PC-9 (cell line): ENCODE data around the gene SGSH. TPM values are rescaled to one million over a fixed set of nuclear protein-coding genes. Genes with fewer than 3 reads are reported as not detected.

Experiments used
- BruUV-seq: library from RNA; stranded (reverse); fragments of 400-500 nt; replicated peaks from 2 replicates; lab custom pipeline; 2021; lab: Mats Ljungman, UMichigan
- CTCF ChIA-PET: fragments of 300-600 bp; sonication (Branson Sonifier 250); formaldehyde crosslinking; loops from one replicate; lab custom pipeline; 2022; ENCODE audit warnings: antibody characterized with exemption; lab: Charles Lee
- POLR2A ChIA-PET: fragments of 300-600 bp; sonication (Branson Sonifier 250); formaldehyde crosslinking; loops from one replicate; lab custom pipeline; 2022; ENCODE audit warnings: antibody characterized with exemption; ENCODE audit not compliant: unreplicated experiment; lab: Charles Lee
- DNase-seq, 2 experiments: peaks; one replicate each; pipeline versions ENCODE4 v3.0.0 to v3.0.0-alpha.2; 2015 to 2022; ENCODE audit warnings: mixed read lengths in 1 of 2
- H2AFZ ChIP-seq: fragments of 200-600 bp; sonication (generic); 2 replicates; pipeline ENCODE4 v1.8.1; 2017; ENCODE audit warnings: antibody characterized with exemption
- H3F3A ChIP-seq: fragments of 200-600 bp; sonication (generic); 2 replicates; pipeline ENCODE4 v1.8.1; 2017; ENCODE audit warnings: antibody characterized with exemption, mild to moderate bottlenecking, low read depth; ENCODE audit not compliant: insufficient read depth
- H3K27ac ChIP-seq: fragments of 200-600 bp; sonication (generic); 2 replicates; pipeline ENCODE4 v1.6.1; 2016; ENCODE audit warnings: mixed run types
- H3K27me3 ChIP-seq: fragments of 200-600 bp; sonication (generic); 2 replicates; pipeline ENCODE4 v1.6.1; 2016; ENCODE audit warnings: low read depth, mixed run types; ENCODE audit not compliant: insufficient read depth
- H3K36me3 ChIP-seq: fragments of 200-600 bp; sonication (generic); 2 replicates; pipeline ENCODE4 v1.6.1; 2016; ENCODE audit warnings: low read depth, mixed run types
- H3K4me1 ChIP-seq: fragments of 200-600 bp; sonication (generic); replicated peaks from 2 replicates; pipeline ENCODE4 v1.6.1; 2016; ENCODE audit warnings: mixed run types; ENCODE audit not compliant: insufficient read depth
- H3K4me2 ChIP-seq: fragments of 200-600 bp; sonication (generic); 2 replicates; pipeline ENCODE4 v1.6.1; 2017; ENCODE audit warnings: mixed run types
- H3K4me3 ChIP-seq: fragments of 200-600 bp; sonication (generic); 2 replicates; pipeline ENCODE4 v1.6.1; 2016; ENCODE audit warnings: mixed run types
- H3K79me2 ChIP-seq: fragments of 200-600 bp; sonication (generic); 2 replicates; pipeline ENCODE4 v1.6.1; 2017; ENCODE audit warnings: low read depth, mixed run types
- H3K9me2 ChIP-seq: fragments of 200-600 bp; sonication (generic); 2 replicates; pipeline ENCODE4 v1.8.1; 2017; ENCODE audit warnings: mild to moderate bottlenecking; ENCODE audit not compliant: insufficient read depth
- H3K9me3 ChIP-seq: fragments of 200-600 bp; sonication (generic); 2 replicates; pipeline ENCODE4 v1.8.1; 2016; ENCODE audit warnings: low read depth; ENCODE audit not compliant: insufficient read depth
- H4K20me1 ChIP-seq: fragments of 200-600 bp; sonication (generic); 2 replicates; pipeline ENCODE4 v1.8.1; 2017; ENCODE audit not compliant: insufficient read depth
- CTCF ChIP-seq: fragments of 200-600 bp; sonication (generic); conservative IDR thresholded peaks from 2 replicates; pipeline ENCODE4 v1.6.1; 2017; ENCODE audit warnings: mixed run types, antibody characterized with exemption, mild to moderate bottlenecking, moderate library complexity
- EZH2 ChIP-seq: fragments of 200-600 bp; sonication (generic); IDR thresholded peaks from 2 replicates; pipeline ENCODE4 v1.8.0; 2017; ENCODE audit warnings: antibody characterized with exemption, low read depth
- intact Hi-C: fragments of 100-400 bp; cut with micrococcal nuclease; formaldehyde crosslinking; loops from one replicate; pipeline ENCODE4 v1.10.0; 2022; ENCODE audit not compliant: unreplicated experiment
- total RNA-seq: library from RNA; stranded (reverse); gene quantifications from 2 replicates; pipeline ENCODE4 v1.2.3, GENCODE V29; 2021

The SGSH gene
- total RNA-seq, 1 experiment from 2014 or later = 28.4 TPM

GRCh38 chr17:80246726-80247125 lies 26.6 kb upstream of the SGSH start:
- Histone ChIP-seq H3K27me3 (no peaks in the 10 kb centered on the region), H3K9me3 (no peaks in the 10 kb centered on the region), H3K4me1 (no peaks in the 10 kb centered on the region), H2AFZ (no peak overlapping the region), H3K4me2 (no peak overlapping the region), H3K9me2 (no peaks in the 10 kb centered on the region), H3K27ac (no peak overlapping the region), H3K79me2 (no peaks in the 10 kb centered on the region), H3K36me3 (no peaks in the 10 kb centered on the region), H4K20me1 (no peaks in the 10 kb centered on the region), H3K4me3 (no peak overlapping the region), H3F3A (no peaks in the 10 kb centered on the region)
- ChIA-PET POLR2A (no interaction called here), CTCF (no interaction called here)
- DNase-seq = no peak
- TF ChIP-seq EZH2 = no peak
- TF ChIP-seq CTCF = no peak
- intact Hi-C loops = no loop called here
- no TSS peak for BruUV-seq

- no peak overlapping the region for H3K27ac ChIP-seq
- DNase-seq = no peak
- H3K79me2 ChIP-seq = no peaks in the 10 kb centered on the region
- no peak overlapping the region for H2AFZ ChIP-seq
- no peaks in the 10 kb centered on the region for H3K9me2 ChIP-seq
- ChIA-PET POLR2A (no interaction called here), CTCF (no interaction called here)
- no TSS peak for BruUV-seq
- no peaks in the 10 kb centered on the region for H3K36me3 ChIP-seq
- H3K4me2 ChIP-seq = no peak overlapping the region
- no peaks in the 10 kb centered on the region for H3F3A ChIP-seq
- no peaks in the 10 kb centered on the region for H3K4me1 ChIP-seq
- H4K20me1 ChIP-seq = no peaks in the 10 kb centered on the region
- H3K27me3 ChIP-seq = no peaks in the 10 kb centered on the region
- no peak for TF ChIP-seq CTCF
- no peak for TF ChIP-seq EZH2
- no peak overlapping the region for H3K4me3 ChIP-seq
- no peaks in the 10 kb centered on the region for H3K9me3 ChIP-seq
- intact Hi-C loops = no loop called here
Measured at GRCh38 chr17:80246266-80246681, 26.1 kb upstream of the SGSH start.

GRCh38 chr17:80245566-80246265 lies 25.6 kb upstream of the SGSH start:
- no peaks in the 10 kb centered on the region for H3K9me2 ChIP-seq
- H3K9me3 ChIP-seq = no peaks in the 10 kb centered on the region
- intact Hi-C loops = no loop called here
- no peak for DNase-seq
- no peaks in the 10 kb centered on the region for H3K36me3 ChIP-seq
- TF ChIP-seq CTCF (no peak), EZH2 (no peak)
- ChIA-PET POLR2A (no interaction called here), CTCF (no interaction called here)
- no peaks in the 10 kb centered on the region for H3K79me2 ChIP-seq
- no peak overlapping the region for H3K4me2 ChIP-seq
- H3F3A ChIP-seq = no peaks in the 10 kb centered on the region
- no peaks in the 10 kb centered on the region for H4K20me1 ChIP-seq
- no peaks in the 10 kb centered on the region for H3K4me1 ChIP-seq
- H3K4me3 ChIP-seq = no peak overlapping the region
- H3K27me3 ChIP-seq = no peaks in the 10 kb centered on the region
- H2AFZ ChIP-seq = no peak overlapping the region
- H3K27ac ChIP-seq = no peak overlapping the region
- BruUV-seq = no TSS peak
